Dedifferentiated amniotic fluid mesenchymal stem cell (primary cell): Measurements from ENCODE around the gene NEK8.

ENCODE experiments used
- DNase-seq: peaks from one replicate; pipeline ENCODE4 v3.0.0-alpha.2; 2016; ENCODE audit errors: extremely low spot score

The NEK8 gene

DNA sequence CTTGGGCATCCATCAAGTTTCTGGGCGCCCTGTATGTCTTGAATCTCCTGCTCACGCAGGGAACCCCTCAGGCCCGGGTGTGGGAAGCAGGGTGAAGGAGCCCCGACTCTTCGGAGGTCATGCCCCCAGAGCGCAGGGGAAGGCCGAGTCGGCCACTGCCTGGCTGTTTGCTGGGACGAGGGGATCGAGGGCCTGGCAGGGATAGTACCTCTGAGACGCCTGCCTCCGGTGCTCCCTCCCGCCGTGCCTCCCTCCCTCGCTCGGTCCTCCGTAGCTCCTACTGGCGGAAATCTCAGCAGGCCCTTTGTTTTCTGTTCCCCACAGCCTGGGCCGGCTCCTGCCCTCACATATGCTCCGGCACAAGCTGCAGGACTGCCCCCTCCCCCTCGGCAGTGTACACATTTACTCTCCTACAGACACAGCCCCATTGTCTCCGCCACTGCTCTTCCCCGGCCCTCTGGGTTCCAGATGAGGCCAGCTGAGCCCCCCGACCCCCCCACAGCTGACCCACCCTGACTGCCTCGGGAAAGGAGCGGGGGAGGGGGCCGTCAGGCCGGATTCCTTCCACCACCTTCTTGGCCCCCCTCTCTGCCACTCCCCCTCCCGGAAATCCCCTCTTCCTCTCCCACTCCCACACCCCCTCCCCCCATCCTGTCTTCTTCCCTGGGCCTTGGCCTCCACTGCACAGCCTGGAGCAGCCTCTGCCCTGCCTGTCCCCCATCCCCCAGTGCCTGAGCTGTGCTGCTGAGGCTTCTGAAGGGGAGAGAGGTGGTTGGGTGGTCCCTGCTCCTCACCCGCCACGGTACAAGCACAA lies 16.6 kb downstream of the NEK8 start:
- no peak for DNase-seq

DNA sequence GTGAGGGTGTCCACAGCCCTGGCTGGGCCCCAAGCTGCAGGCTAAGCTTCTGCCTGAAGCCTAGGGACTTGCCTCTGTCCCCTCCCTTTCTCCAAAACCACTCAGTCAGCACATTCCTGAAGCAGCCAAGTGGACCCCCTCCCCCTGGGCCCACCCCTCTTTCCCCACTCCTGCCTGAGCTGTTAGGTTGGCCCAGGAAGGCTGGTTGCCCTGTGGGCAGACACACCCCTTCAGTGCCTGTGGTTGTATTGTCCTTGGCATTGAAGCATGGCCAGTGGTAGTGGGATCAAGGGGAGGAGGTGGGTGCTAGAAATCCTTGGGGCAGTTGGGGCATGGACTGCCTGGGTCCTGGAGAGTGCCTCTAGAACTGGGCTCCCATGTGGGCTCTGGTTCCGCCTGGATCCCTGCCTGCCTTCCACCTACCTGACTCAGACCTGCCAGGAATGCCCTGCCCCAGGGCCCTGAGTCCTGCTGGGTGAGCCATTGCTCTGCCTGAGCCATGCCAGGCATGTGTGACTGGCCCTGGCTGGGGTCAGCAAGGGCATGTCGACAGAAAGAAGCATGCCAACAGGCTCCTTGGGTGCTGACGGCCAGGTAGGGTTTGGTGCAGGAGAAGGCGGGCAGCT lies 17.3 kb downstream of the NEK8 start:
- no peak for DNase-seq

DNA sequence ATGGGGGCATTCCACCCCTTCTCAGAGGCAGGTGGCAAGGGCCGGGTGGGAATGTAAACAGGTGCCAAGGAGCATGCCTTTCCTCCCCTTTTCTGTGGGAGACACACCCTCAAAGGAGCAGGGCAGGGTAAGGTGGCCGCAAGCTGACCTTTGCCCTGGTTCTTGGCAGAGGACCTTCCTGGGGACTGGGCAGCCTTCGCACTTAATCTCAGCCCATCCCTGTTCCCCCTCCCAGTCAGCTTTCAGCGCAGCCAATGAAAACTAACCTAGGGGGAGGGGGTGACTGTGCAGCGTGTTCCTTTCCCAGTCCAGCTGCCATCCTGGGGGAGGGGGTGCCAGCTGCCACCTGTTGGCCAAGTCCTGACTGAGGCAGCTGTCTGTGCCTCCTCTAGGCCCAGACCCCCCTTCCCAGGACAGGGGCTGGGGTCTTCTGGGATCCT lies 18.0 kb downstream of the NEK8 start:
- DNase-seq, result no peak

DNA sequence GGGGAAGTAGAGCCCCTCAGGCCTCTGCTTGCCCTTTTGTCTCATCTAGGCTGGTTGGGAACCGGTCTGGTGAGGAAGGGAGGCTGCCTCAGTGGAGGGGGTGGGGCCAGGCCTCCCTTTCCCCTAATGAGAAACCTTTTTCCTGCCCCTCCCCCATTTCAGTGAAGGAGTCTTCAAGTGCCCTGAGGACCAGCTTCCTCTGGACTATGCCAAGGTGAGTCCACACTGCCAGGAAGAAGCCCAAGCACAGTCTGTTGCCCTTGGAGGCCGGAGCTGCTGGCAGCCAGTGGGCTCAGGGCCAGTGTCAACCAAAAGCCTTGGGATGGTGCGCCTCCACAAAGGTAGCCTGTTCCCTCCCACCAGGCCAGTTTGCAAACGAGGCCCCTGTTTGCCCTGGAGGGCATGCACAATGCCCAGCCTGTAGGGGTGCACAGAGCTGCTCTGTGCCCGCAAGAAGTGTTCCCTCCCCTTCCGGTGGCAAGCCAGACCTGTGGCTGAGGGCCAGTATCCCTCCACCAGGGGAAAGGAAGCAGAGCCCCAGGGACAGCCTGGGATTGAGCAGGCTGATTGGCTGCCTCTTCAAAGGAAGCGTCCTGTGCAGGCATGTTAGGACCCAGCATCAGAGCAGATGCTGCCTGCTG lies 18.6 kb downstream of the NEK8 start:
- no peak for DNase-seq

DNA sequence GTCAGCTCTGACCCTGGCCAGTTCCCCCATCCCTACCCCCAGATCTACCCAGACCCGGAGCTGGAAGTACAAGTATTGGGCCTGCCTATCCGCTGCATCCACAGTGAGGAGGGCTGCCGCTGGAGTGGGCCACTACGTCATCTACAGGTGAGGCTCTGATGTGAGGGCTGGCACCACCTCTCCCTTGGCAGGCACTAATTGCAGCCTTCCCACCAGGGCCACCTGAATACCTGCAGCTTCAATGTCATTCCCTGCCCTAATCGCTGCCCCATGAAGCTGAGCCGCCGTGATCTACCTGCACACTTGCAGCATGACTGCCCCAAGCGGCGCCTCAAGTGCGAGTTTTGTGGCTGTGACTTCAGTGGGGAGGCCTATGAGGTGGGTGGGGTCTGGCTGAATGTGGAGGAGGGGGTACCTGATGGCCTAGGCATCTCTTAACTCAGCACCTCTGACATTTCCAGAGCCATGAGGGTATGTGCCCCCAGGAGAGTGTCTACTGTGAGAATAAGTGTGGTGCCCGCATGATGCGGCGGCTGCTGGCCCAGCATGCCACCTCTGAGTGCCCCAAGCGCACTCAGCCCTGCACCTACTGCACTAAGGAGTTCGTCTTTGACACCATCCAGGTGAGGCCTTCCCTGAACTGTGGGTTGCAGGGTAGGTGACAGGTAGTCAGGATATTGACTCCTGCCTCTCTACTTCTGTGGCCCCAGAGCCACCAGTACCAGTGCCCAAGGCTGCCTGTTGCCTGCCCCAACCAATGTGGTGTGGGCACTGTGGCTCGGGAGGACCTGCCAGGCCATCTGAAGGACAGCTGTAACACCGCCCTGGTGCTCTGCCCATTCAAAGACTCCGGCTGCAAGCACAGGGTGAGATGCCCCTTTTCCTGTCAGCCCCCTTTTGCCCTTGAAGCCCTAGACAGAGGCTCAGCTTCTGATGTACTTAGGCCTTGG lies 19.5 kb downstream of the NEK8 start:
- DNase-seq, result no peak

DNA sequence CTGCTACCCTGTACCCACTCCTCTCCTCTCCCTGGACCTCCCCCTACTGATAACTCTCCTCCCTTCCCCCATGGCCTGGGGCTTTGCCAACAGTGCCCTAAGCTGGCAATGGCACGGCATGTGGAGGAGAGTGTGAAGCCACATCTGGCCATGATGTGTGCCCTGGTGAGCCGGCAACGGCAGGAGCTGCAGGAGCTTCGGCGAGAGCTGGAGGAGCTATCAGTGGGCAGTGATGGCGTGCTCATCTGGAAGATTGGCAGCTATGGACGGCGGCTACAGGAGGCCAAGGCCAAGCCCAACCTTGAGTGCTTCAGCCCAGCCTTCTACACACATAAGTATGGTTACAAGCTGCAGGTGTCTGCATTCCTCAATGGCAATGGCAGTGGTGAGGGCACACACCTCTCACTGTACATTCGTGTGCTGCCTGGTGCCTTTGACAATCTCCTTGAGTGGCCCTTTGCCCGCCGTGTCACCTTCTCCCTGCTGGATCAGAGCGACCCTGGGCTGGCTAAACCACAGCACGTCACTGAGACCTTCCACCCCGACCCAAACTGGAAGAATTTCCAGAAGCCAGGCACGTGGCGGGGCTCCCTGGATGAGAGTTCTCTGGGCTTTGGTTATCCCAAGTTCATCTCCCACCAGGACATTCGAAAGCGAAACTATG lies 20.4 kb downstream of the NEK8 start:
- no peak for DNase-seq

DNA sequence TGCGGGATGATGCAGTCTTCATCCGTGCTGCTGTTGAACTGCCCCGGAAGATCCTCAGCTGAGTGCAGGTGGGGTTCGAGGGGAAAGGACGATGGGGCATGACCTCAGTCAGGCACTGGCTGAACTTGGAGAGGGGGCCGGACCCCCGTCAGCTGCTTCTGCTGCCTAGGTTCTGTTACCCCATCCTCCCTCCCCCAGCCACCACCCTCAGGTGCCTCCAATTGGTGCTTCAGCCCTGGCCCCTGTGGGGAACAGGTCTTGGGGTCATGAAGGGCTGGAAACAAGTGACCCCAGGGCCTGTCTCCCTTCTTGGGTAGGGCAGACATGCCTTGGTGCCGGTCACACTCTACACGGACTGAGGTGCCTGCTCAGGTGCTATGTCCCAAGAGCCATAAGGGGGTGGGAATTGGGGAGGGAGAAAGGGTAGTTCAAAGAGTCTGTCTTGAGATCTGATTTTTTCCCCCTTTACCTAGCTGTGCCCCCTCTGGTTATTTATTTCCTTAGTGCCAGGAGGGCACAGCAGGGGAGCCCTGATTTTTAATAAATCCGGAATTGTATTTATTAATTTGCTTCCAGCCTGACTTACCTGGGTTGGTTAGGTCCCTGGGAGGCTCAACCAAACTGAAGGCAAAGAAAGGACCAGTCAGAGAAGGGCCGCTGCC lies 21.1 kb downstream of the NEK8 start:
- DNase-seq, result no peak

DNA sequence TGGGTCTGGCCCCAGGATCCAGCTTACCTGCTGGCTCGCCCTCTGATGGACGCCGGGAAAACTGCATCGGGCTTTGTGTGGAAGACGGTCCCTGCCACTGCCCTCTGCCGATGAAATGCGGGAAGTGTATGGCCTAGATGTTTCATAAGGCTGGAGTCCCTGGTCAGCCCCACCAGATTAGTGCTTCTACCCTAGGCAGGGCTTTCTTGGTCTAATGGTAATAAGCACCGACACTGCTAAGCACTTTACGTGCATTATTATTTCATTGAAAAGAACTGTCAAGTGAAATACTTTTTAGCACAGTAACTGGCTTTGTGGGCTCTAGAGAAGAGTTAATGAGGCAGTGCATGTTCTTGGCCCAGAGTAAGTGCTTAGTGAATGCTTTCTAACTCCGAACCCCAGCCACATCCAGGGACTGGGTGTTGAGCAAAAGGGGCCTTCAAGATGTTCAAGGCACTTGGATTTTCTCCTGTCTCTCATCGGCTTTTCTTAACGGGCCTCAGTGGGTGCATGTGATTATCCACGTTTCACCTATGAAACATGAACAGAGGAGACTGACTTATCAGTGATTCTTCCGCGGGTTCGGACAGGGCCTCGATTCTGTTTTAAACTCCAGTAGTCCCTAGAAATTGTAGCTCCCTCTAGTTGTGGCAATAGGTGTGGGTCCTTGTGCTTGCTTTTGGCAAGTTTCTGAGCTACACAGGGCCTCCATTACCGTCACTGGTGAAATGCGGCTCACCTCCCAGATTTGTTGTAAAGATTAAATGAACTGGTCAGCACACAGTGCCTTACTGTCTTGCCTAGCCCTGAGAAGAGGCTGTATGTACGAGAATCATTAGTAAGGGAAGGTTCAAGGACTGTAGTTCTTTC lies 21.8 kb downstream of the NEK8 start:
- peak; percentile 94 for DNase-seq

DNA sequence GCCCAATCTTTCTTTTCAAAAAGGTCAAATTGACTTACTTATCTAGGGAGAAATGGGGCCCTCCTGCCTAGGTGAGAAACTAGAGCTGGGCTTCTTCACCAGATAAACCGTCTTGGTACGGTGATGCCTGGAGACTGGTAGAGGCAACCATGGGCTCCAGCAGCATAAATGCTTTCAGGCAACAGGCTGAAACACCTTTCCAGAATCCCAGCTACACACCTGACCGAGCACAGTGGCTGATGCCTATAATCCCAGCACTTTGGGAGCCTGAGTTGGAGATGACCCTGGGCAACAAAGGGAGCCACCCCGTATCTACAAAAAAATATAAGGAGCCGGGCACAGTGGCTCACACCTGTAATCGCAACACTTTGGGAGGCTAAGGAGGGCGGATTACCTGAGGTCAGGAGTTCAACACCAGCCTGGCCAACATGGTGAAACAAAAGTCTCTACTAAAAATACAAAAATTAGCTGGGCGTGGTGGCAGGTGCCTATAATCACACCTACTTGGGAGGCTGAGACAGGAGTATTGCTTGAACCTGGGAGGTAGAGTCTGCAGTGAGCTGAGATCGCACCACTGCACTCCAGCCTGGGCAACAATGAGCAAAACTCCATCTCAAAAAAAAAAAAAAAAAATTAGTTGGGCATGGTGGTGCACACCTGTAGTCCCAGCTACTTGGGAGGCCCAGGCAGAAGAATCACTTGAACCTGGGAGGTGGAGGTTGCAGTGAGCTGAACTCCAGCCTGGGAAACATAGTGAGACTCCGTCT lies 23.2 kb downstream of the NEK8 start:
- DNase-seq, result no peak

DNA sequence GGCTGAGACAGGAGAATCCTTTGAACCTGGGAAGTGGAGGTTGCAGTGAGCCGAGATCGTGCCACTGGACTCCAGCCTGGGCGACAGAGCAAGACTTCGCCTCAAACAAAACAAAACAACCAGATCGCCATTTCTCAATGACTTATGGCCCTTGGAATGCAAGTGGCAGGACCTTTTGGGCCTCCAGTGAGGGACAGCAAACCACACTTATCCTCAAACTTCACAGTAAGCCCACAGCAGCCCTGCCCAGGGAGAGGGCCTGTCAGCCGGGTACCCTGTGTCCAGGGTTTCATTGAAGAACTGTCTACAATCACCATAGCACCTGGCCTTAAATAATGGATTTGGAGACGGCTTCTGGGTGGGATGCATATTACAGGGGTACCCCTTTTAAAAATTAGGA lies 26.9 kb downstream of the NEK8 start:
- no peak for DNase-seq

DNA sequence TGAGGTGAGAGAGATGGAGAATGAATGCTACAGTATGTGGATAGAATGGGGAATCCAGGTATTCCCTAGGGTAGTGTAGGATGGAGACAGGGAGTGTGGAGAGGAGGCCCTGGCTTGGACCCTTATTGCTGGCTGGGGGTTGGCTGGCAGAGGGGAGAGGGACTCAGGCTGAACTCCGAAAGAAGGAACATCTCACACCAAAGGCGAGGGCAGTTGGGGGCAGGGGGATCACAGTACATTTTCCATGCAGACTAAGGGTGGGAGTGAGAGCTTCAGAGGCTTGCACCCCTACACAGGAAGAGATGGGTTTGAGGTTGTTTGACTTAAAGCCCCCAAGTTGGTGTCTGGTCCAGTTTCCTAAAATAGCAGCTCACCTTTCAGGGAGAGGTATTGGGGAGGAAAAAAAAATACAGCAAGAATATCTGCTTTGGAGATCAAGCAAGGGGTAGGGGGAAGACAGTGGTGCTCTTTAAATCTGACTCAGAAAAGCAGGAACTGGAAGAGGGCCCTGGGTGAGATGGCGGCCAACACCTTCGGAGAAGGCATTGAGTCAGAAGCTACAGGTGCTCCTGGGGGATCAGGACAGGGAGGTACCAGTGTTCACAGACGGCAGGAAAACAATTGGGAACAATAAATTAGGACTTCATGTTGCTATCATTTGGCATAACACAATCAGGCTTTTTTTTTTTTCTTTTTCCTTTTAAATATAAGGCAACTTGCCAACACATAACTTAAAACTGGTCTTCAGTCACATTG lies 27.6 kb downstream of the NEK8 start:
- DNase-seq, result no peak

DNA sequence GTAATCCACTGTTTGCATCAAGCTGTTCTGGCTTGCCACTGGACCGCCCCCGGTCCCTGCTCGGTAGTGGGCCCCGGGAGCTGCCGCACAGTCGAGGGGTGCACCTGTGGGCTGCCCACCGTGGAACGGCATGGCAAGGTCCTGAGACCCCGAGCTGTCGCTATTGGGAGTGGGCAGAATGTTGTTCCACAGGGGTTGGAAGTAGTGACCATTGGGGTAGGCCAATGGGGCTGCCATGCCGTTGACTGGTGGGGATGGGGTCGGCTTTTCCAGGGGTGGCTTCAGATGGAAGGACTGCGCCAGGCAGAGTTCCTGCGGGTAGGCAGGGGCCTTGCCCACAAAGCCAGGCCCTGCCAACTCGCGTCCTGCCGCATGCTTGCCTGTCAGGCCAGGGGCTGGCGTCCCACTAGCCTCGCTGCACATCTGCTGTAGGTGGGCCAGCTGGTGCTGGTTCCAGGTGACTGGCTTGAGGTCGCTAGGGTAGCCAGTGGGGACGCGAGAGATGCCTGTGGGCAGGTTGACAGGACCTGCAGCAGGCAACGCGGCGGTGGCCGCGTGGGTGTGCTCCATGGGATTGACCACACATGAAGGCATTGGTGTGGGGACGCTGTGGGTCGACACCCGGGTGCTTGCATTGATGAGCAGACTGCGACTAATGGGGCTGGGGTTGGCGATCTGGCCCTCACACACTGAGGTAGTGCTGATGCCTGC lies 30.0 kb downstream of the NEK8 start:
- no peak for DNase-seq

DNA sequence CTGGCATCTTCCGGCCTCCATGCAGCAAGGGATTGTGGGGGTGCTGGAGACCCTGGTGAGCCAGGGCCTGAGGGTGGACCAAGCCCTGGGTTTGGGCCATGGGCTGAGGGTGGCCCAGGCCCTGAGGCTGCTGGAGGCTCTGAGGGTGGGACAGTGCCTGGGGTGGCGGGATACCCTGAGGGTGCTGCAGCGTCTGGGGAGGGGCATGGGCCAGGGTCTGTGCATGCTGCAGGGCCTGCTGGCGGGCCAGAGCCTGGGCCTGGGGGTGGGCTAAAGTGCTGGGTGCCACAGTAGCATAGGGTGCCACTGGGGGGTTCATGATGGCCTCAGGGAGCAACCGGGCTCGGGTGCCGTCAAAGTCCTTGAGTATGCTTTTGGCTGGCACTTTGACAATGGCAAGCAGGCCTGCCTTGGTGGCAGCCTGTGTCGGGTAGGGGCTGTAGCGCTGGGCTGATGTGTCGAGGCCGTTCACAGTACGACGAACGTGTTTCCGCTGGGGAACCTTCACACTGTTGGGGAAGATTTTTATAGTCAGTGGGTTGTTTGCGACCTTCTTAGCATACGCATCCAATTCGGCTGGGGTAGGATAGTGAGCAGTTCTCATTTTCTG lies 30.8 kb downstream of the NEK8 start:
- no peak for DNase-seq

DNA sequence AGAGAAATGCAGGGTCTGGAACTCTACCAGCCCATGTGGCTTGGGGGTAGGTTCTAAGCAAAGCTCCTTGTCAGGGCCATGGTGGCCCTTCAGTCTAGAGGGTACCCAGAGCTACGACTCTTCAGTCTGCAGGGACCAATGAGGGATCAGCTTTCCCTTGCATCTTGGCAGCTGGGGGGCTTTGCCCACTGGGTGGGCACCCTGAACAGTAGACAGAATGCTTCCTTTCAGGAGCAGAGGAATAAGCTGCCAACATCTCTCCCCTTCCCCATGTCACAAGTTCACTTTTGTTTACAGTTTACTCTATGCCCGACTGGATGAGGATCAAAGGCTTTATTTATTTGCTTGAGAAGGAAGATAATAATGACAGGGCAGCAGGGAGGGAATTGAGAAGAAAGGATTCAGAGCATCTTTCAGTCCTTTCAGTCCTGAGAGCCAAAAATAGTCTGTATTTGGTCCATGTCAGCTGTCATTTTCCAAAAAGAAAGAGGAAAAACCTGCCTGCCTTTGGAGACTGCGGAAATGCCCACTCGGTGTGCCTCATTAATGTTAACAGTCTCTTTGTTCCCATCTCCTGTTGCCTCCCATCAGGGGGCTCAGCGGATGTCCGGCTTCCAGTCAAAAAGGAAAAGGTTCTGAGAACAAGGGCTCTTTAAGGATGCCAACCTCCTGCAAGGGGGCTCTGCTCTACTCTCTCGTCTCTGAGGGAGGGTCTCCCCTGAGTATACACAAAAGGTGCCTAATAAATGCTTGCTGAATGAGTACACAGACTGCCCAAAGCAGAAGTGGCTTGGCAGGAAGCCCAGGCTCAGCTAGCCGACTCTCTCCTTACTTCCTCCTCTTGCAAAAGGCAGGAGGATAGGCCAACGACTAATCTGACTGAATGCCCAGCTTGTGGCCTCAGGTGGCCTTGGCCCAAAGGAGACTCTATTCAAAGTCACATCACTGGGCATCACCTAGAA lies 32.3 kb downstream of the NEK8 start:
- DNase-seq, result no peak

DNA sequence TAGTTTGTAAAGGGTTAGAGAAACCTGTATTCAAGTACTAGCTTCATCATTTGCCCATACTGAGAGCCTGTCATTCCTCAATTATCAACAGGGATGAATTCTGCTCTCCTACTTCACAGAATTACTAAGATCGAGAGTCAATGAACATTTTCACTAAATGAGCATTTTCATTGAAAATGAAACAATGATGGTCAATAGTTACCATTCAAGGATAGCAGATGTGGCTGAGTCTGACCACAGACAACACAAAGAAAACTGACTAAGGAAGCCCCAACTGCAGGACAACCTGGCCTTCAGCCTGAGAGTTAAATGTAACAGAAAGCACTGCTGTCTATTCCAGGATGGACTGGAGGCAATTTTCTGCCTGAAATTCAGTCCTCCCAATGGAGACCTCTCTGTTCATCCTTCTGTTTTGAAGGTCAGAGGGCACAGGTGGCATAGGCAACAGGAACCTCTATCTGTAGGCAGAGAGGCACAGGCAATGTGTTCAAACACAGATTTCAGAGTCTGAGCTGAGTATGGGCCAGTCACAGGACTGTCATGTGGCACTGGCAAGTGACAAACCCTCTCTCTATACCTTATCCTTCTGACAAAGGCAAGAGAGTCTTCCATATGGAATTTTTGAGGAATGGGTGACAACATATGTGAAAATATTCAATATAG lies 34.7 kb downstream of the NEK8 start:
- no peak for DNase-seq
